ENCODE results near the gene NECTIN4.

NECTIN4 gene

GRCh38 chr1:161092621-161093028 is 3.3 kb upstream of the NECTIN4 start:
- Histone ChIP-seq H3K36me3 (ENCODE audit: control insufficient read depth in 1 of 2, insufficient read depth in 2 of 2, low read length in 2 of 2) (no peaks in the 10 kb centered on the region), H3K9me3 (ENCODE audit: control insufficient read depth in 1 of 2, low read length in 2 of 2) (no peaks in the 10 kb centered on the region)

DNA sequence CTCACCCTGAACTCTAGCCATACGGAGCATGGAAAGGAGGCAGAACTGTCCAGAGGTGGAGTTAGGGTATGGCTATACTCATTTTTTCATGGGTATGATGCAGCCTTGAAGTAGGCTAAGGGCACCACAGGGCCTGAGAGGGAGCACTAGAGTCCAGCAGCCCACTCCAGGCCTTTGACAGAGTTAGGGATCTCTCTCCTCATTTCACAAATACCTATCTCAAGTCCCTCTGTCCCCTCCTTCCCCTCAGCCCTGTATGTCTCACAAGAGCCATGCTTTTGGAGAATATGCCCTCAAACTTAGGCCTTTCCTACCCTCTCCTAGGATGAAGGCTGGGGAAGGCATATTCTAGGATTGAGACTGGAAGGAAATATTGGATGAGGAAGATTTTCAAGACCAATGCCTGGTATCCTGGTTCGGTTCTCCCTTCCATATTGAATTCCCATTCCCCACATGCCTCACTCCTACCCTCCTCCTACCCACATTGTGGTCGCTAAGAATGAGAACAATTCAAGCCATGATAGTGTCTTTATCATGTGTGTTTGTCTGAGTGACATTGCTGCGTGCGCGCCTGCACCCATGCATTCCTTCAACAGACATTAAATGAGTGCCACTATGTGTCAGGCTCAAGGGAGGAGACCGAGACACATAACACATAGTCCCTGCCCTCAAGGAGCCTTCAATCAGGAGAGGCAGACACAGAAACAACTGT is 2.6 kb upstream of the NECTIN4 start:
- Histone ChIP-seq H3K9me3 (ENCODE audit: control insufficient read depth in 1 of 2, low read length in 2 of 2) (no peaks in the 10 kb centered on the region), H3K27ac (ENCODE audit: low read depth, low read length) (no peak overlapping the region), H3K36me3 (ENCODE audit: control insufficient read depth in 1 of 2, insufficient read depth in 2 of 2, low read length in 2 of 2) (no peaks in the 10 kb centered on the region), H3K27me3 (ENCODE audit: control insufficient read depth in 1 of 2, insufficient read depth in 2 of 2, low read length in 2 of 2) (no peaks in the 10 kb centered on the region), H3K9ac (ENCODE audit: low read depth in 1 of 2, low read length in 2 of 2) (no peak overlapping the region), H3K4me3 (ENCODE audit: low read depth in 1 of 2, low read length in 2 of 2) (no peak overlapping the region), H3K4me1 (ENCODE audit: control insufficient read depth in 1 of 2, insufficient read depth in 2 of 2, low read length in 2 of 2) (peaks cover 12 to 15% of the 10 kb centered on the region in 2 donors)

More at GRCh38 chr1:161092621-161093028, 3.3 kb upstream of the NECTIN4 start:
- H3K4me1 ChIP-seq (ENCODE audit: control insufficient read depth in 1 of 2, insufficient read depth in 2 of 2, low read length in 2 of 2): peaks cover 11 to 22% of the 10 kb centered on the region in 2 donors
- H3K4me3 ChIP-seq (ENCODE audit: low read depth in 1 of 2, low read length in 2 of 2): no peak overlapping the region
- no peak overlapping the region for H3K27ac ChIP-seq (ENCODE audit: low read depth, low read length)
- H3K27me3 ChIP-seq (ENCODE audit: control insufficient read depth in 1 of 2, insufficient read depth in 2 of 2, low read length in 2 of 2): no peaks in the 10 kb centered on the region
- H3K9ac ChIP-seq (ENCODE audit: low read depth in 1 of 2, low read length in 2 of 2): no peak overlapping the region

GRCh38 chr1:161091093-161091492 is 1.7 kb upstream of the NECTIN4 start:
- no peak overlapping the region for H3K27ac ChIP-seq (ENCODE audit: low read depth, low read length)
- H3K27me3 ChIP-seq (ENCODE audit: control insufficient read depth in 1 of 2, insufficient read depth in 2 of 2, low read length in 2 of 2): no peaks in the 10 kb centered on the region
- no peaks in the 10 kb centered on the region for H3K9me3 ChIP-seq (ENCODE audit: control insufficient read depth in 1 of 2, low read length in 2 of 2)
- H3K9ac ChIP-seq (ENCODE audit: low read depth in 1 of 2, low read length in 2 of 2): no peak overlapping the region
- peaks cover 17 to 21% of the 10 kb centered on the region in 2 donors for H3K4me1 ChIP-seq (ENCODE audit: control insufficient read depth in 1 of 2, insufficient read depth in 2 of 2, low read length in 2 of 2)
- H3K4me3 ChIP-seq (ENCODE audit: low read depth in 1 of 2, low read length in 2 of 2): no peak overlapping the region
- no peaks in the 10 kb centered on the region for H3K36me3 ChIP-seq (ENCODE audit: control insufficient read depth in 1 of 2, insufficient read depth in 2 of 2, low read length in 2 of 2)

DNA sequence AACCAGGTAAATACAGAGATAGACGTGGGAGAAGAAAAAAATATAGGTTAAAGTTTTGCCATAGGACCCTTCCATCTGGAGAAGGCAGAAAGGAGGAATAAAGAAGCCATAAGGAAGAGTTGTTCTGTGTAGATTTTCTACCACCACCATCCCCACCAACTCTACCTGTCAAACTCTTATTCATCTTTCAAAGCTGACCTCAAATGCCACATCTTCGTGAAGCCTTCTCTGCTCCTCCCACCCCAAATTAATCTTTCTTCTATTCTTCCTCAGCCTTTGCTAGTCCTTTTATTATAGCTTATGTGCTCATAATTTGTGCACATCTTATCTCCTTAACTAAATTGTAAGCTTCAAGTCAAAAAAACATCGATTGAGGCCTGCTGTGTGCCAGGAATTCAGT is 1.3 kb upstream of the NECTIN4 start:
- H3K9ac ChIP-seq (ENCODE audit: low read depth in 1 of 2, low read length in 2 of 2): no peak overlapping the region
- no peaks in the 10 kb centered on the region for H3K36me3 ChIP-seq (ENCODE audit: control insufficient read depth in 1 of 2, insufficient read depth in 2 of 2, low read length in 2 of 2)
- H3K27ac ChIP-seq (ENCODE audit: low read depth, low read length): no peak overlapping the region
- no peaks in the 10 kb centered on the region for H3K27me3 ChIP-seq (ENCODE audit: control insufficient read depth in 1 of 2, insufficient read depth in 2 of 2, low read length in 2 of 2)
- H3K4me1 ChIP-seq (ENCODE audit: control insufficient read depth in 1 of 2, insufficient read depth in 2 of 2, low read length in 2 of 2): peaks cover 21 to 26% of the 10 kb centered on the region in 2 donors
- H3K4me3 ChIP-seq (ENCODE audit: low read depth in 1 of 2, low read length in 2 of 2): no peak overlapping the region
- H3K9me3 ChIP-seq (ENCODE audit: control insufficient read depth in 1 of 2, low read length in 2 of 2): no peaks in the 10 kb centered on the region

GRCh38 chr1:161089938-161090337 is 580 bp upstream of the NECTIN4 start:
- no peak overlapping the region for H3K4me3 ChIP-seq (ENCODE audit: low read depth in 1 of 2, low read length in 2 of 2)
- no peaks in the 10 kb centered on the region for H3K27me3 ChIP-seq (ENCODE audit: control insufficient read depth in 1 of 2, insufficient read depth in 2 of 2, low read length in 2 of 2)
- H3K4me1 ChIP-seq (ENCODE audit: control insufficient read depth in 1 of 2, insufficient read depth in 2 of 2, low read length in 2 of 2): peaks cover 26 to 27% of the 10 kb centered on the region in 2 donors
- H3K9ac ChIP-seq (ENCODE audit: low read depth in 1 of 2, low read length in 2 of 2): no peak overlapping the region
- H3K9me3 ChIP-seq (ENCODE audit: control insufficient read depth in 1 of 2, low read length in 2 of 2): no peaks in the 10 kb centered on the region
- H3K36me3 ChIP-seq (ENCODE audit: control insufficient read depth in 1 of 2, insufficient read depth in 2 of 2, low read length in 2 of 2): no peaks in the 10 kb centered on the region
- H3K27ac ChIP-seq (ENCODE audit: low read depth, low read length): no peak overlapping the region

DNA sequence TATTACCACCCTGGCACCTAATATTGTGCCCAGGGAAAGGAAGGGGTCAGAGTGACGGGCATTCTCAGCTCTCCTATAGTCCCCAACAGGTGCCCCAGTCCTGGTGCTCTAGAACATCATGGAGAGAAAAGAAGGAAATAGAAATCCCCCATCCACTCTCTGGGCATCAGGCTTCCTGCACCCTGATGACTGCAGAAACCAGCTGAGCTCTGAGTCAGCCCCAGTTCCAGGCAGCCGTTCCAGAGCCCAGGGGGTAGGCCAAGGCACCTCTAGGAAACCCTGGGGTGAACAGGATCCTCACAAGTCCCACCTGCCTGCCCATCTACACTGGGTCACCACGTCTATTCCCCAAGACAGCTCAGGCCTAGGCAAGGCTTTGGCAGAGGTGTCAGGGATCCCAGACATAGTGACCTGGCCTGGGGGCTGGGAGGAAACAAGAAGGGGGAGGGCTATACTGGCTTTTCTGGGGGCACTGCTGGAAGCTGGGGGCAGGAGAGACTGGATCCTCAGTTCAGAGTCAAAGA is 709 bp downstream of the NECTIN4 start:
- Histone ChIP-seq H3K27ac (ENCODE audit: low read depth, low read length) (no peak overlapping the region), H3K4me3 (ENCODE audit: low read depth in 1 of 2, low read length in 2 of 2) (peak overlapping the region; percentile 55 to 62), H3K9ac (ENCODE audit: low read depth in 1 of 2, low read length in 2 of 2) (peak overlapping the region; percentile 32 to 58), H3K9me3 (ENCODE audit: control insufficient read depth in 1 of 2, low read length in 2 of 2) (no peaks in the 10 kb centered on the region), H3K27me3 (ENCODE audit: control insufficient read depth in 1 of 2, insufficient read depth in 2 of 2, low read length in 2 of 2) (no peaks in the 10 kb centered on the region), H3K36me3 (ENCODE audit: control insufficient read depth in 1 of 2, insufficient read depth in 2 of 2, low read length in 2 of 2) (no peaks in the 10 kb centered on the region), H3K4me1 (ENCODE audit: control insufficient read depth in 1 of 2, insufficient read depth in 2 of 2, low read length in 2 of 2) (peaks cover 32 to 36% of the 10 kb centered on the region in 2 donors)

GRCh38 chr1:161086457-161086856 is 2.9 kb downstream of the NECTIN4 start:
- Histone ChIP-seq H3K4me1 (ENCODE audit: control insufficient read depth in 1 of 2, insufficient read depth in 2 of 2, low read length in 2 of 2) (peaks cover 36 to 44% of the 10 kb centered on the region in 2 donors), H3K36me3 (ENCODE audit: control insufficient read depth in 1 of 2, insufficient read depth in 2 of 2, low read length in 2 of 2) (no peaks in the 10 kb centered on the region), H3K27ac (ENCODE audit: low read depth, low read length) (no peak overlapping the region), H3K4me3 (ENCODE audit: low read depth in 1 of 2, low read length in 2 of 2) (no peak overlapping the region), H3K9ac (ENCODE audit: low read depth in 1 of 2, low read length in 2 of 2) (no peak overlapping the region), H3K27me3 (ENCODE audit: control insufficient read depth in 1 of 2, insufficient read depth in 2 of 2, low read length in 2 of 2) (no peaks in the 10 kb centered on the region), H3K9me3 (ENCODE audit: control insufficient read depth in 1 of 2, low read length in 2 of 2) (no peaks in the 10 kb centered on the region)

DNA sequence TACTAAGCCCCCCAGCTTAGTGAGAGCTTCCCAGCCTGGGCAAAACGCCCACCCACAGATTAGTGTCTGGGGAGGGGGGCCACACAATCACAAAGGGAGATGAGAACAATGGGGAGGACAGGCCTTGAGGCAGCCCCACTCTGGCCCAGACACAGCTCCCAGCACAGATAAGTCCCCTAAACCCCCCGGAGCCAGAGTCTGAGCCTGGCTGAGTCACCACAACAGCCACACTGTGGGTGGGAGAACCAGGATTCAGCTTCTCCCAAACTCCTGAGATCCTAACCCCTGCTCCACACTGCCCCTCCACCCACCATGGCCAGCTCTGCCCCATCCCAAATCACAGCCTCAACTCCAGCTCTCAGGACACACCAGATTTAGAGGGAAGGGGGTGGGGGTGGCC is 4.2 kb downstream of the NECTIN4 start:
- Histone ChIP-seq H3K4me3 (ENCODE audit: low read depth in 1 of 2, low read length in 2 of 2) (no peak overlapping the region), H3K27ac (ENCODE audit: low read depth, low read length) (no peak overlapping the region), H3K4me1 (ENCODE audit: control insufficient read depth in 1 of 2, insufficient read depth in 2 of 2, low read length in 2 of 2) (peaks cover 36 to 53% of the 10 kb centered on the region in 2 donors), H3K27me3 (ENCODE audit: control insufficient read depth in 1 of 2, insufficient read depth in 2 of 2, low read length in 2 of 2) (no peaks in the 10 kb centered on the region), H3K9me3 (ENCODE audit: control insufficient read depth in 1 of 2, low read length in 2 of 2) (no peaks in the 10 kb centered on the region), H3K36me3 (ENCODE audit: control insufficient read depth in 1 of 2, insufficient read depth in 2 of 2, low read length in 2 of 2) (no peaks in the 10 kb centered on the region), H3K9ac (ENCODE audit: low read depth in 1 of 2, low read length in 2 of 2) (no peak overlapping the region)

DNA sequence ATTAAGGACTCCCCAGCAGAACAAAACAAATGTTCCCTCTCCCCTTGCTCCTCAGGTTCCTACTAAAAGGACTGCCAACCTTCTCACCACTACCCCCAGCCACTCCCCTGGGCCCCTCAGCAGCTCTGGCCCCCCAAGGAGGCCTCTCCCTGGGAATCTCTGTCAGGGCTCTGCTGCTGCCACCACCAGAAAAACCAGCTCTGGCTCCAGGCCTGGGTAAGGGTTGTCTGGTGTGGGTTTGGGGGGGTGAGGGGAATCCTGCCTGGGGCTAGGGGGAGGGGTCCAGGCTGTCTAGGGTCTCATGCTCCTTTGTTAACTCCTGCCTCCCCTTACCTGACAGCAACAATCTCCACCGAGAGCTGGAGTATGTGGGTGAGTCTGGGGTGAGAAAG is 4.8 kb downstream of the NECTIN4 start:
- Histone ChIP-seq H3K36me3 (ENCODE audit: control insufficient read depth in 1 of 2, insufficient read depth in 2 of 2, low read length in 2 of 2) (no peaks in the 10 kb centered on the region), H3K9me3 (ENCODE audit: control insufficient read depth in 1 of 2, low read length in 2 of 2) (no peaks in the 10 kb centered on the region), H3K27ac (ENCODE audit: low read depth, low read length) (no peak overlapping the region), H3K4me1 (ENCODE audit: control insufficient read depth in 1 of 2, insufficient read depth in 2 of 2, low read length in 2 of 2) (peaks cover 34 to 50% of the 10 kb centered on the region in 2 donors), H3K4me3 (ENCODE audit: low read depth in 1 of 2, low read length in 2 of 2) (no peak overlapping the region), H3K9ac (ENCODE audit: low read depth in 1 of 2, low read length in 2 of 2) (no peak overlapping the region), H3K27me3 (ENCODE audit: control insufficient read depth in 1 of 2, insufficient read depth in 2 of 2, low read length in 2 of 2) (no peaks in the 10 kb centered on the region)

- Histone ChIP-seq H3K27me3 (ENCODE audit: control insufficient read depth in 1 of 2, insufficient read depth in 2 of 2, low read length in 2 of 2) (no peaks in the 10 kb centered on the region), H3K36me3 (ENCODE audit: control insufficient read depth in 1 of 2, insufficient read depth in 2 of 2, low read length in 2 of 2) (no peaks in the 10 kb centered on the region), H3K4me1 (ENCODE audit: control insufficient read depth in 1 of 2, insufficient read depth in 2 of 2, low read length in 2 of 2) (peaks cover 29 to 48% of the 10 kb centered on the region in 2 donors), H3K9me3 (ENCODE audit: control insufficient read depth in 1 of 2, low read length in 2 of 2) (no peaks in the 10 kb centered on the region), H3K27ac (ENCODE audit: low read depth, low read length) (peak overlapping the region; percentile 16), H3K9ac (ENCODE audit: low read depth in 1 of 2, low read length in 2 of 2) (peak overlapping the region in 1 of 2 donors; percentile 42), H3K4me3 (ENCODE audit: low read depth in 1 of 2, low read length in 2 of 2) (no peak overlapping the region)
Observed at GRCh38 chr1:161083748-161084596, 5.4 kb downstream of the NECTIN4 start.
